Eye (tissue), 1 donor: ENCODE measurements around the gene CEBPB.
"Not testable (repeated sequence)": the region's sequence is repeated elsewhere in the genome, so short reads cannot be mapped to it uniquely, and the experiment has no call there.

ENCODE experiments used
- DNase-seq: peaks from one replicate; pipeline ENCODE4 v3.0.0-alpha.2; 2015

CEBPB gene

DNA sequence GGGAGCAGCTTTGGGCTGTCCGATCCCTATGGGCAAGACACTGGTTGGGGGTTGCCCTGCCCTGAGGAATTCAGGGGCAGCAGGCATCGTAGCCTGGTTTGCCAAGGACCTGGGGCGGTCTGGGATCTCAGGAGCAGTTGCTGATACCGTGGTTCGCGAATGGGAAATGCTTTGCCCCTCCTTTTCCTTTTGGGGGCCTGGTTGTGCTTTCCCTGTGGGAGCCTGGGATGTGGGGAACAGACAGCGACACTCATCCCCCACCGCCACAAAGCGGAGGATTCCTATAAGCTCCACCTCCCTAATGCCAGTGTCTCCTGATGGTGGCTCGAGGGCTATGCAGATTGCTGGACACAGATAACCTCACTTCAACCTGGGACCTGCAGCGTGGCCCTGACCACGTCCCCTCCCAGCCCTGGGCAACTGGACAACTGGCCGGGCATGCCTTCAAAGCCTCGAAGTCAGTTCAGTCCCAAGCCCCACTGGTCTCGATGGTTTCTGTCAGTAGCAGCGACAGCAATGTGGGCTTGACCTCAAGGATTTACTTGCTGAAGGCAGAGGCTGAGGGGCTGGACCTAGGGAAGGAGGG, 3.3 kb downstream of the CEBPB start:
- no peak for DNase-seq

DNA sequence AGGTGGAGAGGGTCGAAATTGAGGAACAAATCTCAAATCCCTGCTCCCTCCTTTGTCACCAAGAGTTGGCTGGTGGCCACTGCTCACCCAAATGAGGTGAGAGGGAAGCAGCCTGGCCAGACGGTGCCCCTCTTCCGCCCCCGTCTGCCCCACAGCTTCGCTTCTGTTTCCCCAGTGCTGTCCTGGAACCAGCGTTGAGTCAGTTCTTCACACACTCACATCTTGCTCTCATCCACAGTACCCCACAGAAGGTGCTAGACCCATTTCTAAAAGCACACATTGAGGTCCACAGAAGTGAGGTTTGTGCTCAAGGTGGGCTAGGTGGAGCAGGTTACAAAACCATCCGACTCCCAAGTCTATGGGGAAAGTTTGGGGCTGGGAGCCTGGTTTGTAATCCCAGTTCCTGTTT, 3.8 kb downstream of the CEBPB start:
- no peak for DNase-seq

DNA sequence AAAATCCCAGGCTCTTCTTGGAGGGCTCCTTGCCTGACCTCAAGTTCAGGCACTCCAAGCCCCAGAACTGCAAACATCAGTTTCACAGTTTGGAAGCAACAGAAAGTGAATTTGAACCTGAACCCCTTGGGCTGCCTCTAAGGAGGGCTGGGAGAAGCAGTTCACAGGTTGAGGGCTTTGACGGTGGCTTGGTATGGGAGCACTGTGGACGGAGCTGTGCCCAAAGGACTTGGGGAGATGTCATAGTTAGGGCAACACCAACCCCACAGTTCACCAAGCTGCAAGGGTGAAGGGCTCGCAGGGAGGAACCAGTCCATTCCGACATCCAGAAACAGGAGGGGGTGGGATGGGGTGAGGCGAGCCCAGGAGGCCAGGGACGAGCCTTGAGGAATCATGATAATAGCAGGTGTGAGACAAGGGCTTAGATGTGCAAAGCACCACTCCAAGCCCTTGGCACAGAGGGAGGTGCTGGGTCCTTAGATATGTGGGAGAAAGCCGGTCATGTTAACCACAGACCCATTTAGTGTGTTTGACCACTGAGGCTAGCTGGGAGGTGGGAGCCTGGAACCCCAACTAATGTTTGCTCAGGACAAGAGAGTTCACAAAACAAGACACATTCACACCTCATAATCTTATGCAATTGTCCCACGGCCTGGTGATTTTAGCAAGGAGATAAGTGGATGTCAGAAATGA, 4.3 kb downstream of the CEBPB start:
- no peak for DNase-seq

DNA sequence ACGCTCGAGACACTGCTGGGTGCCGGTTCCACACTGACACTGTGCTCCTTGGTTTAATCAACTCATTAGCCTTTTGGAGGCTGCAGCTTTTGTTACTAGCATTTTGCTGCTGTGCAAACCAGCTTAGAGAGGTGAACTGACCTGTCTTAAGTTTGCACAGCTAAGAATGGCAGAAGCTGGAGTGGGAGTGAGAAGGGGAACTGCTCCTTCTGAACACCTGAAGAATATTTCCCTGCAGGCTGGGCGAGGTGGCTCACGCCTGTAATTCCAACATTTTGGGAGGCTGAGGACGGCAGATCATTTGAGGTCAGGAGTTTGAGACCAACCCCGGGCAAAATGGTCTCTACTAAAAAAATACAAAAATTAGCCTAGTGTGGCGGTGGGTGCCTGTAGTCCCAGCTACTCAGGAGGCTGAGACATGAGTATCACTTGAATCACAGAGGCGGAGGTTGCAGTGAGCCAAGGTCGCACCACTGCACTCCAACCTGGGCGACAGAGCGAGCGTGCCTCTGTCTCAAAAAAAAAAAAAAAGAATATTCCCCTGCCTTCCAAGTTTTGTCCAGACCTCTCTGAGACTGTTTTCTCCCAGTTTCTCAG, 5.0 kb downstream of the CEBPB start:
- DNase-seq, result no peak

GRCh38 chr20:50196248-50196647, 5.6 kb downstream of the CEBPB start:
- DNase-seq, result no peak

GRCh38 chr20:50196896-50197295, 6.3 kb downstream of the CEBPB start:
- no peak for DNase-seq

DNA sequence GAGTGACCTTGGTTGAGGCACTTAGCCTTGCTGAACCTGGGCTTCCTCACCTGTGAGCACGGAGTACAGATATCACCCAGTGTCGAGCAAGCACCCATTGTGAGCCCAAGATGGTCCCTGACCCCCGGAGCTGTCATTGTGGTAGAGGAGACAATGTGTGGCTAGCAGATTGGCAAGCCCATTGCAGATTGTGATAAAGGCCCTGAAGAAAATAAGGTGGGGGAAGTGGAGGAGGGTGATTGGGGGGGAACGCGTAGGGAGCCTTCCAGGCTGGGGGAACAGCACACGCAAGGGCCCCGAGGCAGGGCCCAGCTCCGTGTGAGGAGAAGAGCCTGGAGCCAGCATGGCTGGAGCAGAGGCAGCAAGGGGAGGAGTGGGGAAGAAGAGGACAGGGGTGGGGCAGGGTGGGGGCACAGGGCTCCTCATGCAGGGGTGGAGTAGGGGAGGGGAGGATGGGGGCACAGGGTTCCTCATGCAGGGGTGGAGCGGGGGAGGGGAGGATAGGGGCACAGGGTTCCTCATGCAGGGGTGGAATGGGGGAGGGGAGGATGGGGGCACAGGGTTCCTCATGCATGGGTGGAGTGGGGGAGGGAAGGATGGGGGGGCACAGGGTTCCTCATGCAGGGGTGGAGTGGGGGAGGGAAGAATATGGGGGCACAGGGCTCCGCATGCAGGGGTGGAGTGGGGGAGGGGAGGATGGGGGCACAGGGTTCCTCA, 7.0 kb downstream of the CEBPB start:
- no peak for DNase-seq

DNA sequence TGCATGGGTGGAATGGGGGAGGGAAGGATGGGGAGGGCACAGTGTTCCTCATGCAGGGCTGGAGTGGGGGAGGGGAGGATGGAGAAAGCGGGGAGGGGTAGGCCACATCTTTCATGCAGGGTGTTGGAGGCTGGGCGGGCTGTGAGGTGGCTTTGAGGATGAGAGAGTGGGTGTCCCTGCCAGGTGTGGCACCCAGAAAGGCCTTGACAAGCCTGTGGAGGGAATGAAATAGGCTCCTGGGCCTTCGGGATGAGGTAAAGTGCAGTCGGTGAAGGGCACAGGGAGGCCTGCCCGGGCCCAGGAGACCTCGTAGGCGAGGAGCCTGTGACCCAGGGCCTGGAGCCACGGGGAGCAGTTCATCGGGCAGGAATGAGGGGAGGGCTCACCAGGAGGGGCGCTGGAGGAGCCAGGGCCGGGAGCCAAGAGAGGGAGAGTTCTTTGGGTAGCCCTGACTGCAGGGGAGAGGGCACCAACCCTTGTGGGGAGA, 7.6 kb downstream of the CEBPB start:
- DNase-seq, result no peak

GRCh38 chr20:50198716-50199115, 8.1 kb downstream of the CEBPB start:
- no peak for DNase-seq

- DNase-seq, result no peak
Observed at GRCh38 chr20:50199703-50200102, 9.1 kb downstream of the CEBPB start.

- no peak for DNase-seq
Observed at GRCh38 chr20:50200482-50201104, 10.0 kb downstream of the CEBPB start.

DNA sequence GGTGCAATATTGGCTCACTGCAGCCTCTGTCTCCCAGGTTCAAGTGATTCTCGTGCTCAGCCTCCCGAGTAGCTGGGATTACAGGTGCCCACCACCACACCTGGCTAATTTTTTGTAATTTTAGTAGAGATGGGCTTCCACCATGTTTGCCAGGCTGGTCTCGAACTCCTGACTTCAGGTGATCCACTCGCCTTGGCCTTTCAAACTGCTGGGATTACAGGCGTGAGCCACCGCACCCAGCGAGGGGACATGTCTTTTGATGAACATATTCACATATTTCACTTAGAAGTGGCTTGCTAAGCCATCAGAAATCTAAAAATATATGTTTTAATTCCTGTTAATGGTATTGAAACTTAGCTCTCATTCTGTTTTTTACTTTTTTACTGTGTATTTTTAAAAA, 11.1 kb downstream of the CEBPB start:
- DNase-seq, result not testable (repeated sequence)

DNA sequence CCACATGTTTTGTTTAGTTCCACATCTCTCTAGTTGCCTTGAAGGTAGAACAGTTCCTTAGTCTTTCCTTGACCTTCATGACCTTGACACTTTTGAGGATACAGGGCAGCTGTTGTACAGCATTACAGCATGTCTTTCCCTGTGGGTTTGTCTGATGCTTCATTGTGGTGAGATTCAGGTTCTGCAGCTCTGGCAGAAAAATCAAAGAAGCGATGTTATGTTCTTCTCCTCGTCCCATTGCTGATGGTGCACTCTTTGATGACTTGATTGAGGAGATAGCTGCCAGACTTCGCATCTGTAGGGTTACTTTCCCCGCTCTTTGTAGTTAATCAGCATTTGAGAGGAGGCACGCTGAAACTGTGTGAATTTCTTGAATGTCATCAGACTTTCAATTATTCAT, 12.0 kb downstream of the CEBPB start:
- no peak for DNase-seq

DNA sequence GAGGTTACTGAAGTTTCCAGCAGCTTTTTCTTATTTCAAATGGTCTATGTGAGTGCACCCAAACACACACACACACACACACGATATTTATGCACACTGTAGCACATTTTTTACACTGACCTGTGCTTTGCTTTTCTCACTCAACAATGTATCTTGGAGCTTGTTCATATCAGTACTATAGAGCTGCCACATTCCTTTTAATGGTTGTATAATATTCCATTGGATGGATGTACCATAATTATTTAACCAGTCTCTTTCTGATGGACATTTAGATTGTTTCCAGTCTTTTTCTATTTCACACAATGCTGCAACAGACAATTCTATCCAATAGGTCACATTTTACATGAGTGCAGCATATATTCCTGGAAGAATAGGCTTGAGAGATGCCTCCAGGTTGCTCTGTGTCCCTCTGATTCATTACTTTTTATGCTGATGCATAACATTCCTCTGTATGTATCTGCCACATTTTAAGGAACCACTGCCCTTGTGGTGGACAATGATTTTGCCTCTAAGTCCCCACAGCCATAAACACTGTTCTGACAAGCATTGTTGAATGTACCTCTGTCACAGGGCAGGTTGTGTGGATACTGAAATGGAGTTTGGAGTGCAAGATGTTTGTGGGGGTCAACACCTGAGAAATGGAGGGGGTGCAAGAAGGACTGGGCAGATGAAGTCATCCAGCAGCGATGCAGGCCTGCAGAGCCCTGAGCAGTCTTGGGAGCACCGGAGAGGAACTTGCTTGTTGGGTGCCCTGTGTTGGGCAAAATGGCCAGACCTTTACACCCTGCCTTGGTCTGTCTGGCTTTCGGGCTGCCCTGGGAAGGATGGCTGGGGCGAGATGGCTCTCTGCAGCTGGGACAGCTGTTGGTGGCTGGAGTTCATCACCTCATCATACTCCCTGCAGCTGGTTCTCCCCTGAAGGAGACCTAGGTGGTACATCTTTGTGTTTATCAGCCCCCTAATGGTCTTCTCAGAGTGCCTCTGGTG, 13.6 kb downstream of the CEBPB start:
- no peak for DNase-seq

- no peak for DNase-seq
Observed at GRCh38 chr20:50207026-50207425, 16.4 kb downstream of the CEBPB start.

DNA sequence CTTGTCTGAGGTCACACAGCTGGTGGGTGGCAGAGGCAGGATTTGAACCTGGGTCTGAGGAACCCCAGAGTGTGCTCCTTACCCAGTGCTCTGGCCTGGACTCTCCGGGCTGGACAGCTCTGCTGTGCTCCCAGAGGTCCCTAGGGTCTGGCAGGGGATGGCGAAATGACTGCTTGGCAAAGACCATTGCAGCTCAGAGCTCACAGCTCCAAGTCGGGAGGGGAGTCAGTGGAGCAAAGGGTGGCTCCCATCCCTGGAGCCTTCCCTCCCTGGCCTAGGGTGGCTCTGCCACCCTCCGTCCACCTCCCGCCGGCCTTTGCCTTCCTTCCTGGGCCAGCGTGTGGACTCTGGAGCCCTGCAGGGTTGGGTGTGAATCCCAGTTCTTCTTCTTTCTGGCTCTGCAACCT, 17.5 kb downstream of the CEBPB start:
- DNase-seq, result no peak

- DNase-seq, result not testable (repeated sequence)
Observed at GRCh38 chr20:50208815-50209214, 18.2 kb downstream of the CEBPB start.

DNA sequence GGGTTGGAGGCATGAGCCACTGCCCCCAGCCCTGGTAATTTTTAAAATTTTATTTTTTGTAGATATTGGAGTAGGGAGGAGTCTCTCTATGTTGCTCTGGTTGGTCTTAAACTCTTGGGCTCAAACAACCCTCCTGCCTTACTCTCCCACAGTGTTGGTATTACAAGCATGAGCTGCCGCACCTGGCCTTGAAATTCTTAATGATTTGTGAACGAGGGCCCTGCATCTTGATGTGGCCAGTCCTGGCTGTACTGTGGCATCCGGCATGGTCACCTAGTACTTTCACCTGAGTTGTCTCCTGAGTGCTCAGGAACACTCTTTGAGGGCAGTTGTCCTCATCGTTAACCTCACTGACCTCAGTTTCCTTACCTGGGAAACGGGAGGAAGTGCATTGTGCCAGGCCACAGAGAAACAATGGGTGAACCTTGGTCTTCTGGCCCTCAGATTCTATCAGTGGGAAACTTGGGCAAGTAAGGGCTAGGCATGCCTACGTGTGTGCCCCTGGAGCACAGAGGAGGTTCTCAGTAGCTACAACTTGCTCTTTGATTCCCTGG, 19.5 kb downstream of the CEBPB start:
- no peak for DNase-seq

DNA sequence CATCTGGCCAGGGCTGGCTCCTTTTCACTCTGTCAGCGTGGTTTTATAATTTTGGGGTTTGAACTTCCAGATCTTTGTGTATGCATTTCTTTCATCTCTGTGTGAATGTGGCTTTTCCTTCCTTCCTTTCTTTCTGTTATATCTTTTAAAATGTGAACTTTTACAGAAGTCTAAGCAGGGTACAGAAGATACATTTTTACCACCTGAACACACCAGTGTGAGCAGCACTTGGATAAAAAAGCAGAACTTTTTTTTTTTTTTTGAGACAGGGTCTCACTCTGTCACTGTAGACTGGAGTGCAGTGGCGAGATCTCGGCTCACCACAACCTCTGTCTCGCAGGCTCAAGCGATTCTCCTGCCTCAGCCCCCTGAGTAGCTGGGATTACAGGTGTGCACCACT, 20.5 kb downstream of the CEBPB start:
- DNase-seq, result no peak

DNA sequence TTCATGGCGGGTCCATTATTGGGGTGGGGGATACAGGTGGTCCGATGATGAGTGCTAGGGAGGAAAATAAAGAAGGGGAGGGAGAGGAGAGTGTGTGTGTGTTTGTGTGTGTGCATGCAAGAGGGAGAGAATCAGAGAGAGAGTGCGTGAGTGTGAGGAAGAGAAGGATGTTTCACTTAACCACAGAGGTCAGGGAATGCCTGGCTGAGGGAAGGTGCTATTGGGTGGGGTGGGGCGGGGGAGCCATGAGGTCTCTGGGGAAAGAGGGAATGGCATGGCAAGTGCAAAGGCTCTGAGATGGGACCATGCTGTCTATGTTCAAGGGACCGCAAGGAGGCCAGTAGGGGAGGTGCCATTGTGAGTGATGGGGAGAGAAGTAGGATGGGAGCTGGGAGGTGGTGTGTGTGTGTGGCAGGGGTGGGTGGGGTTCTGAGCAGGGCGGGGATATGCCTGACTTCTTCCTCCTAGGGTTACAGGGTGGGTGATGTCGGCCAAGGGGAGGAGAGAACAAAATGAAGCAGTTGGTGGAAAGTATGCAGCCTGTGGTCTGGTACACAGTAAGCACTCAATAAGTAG, 23.0 kb downstream of the CEBPB start:
- no peak for DNase-seq
